Vein endothelial cell (primary cell): ENCODE measurements around the gene TMOD4. TPM values are rescaled to one million over a fixed set of nuclear protein-coding genes. Genes with fewer than 3 reads are reported as not detected.

ENCODE experiments used
- total RNA-seq: library from RNA; depleted of rRNA; stranded (reverse); fragments of >200 nt; gene quantifications from 2 replicates; pipeline ENCODE4 v1.2.3, GENCODE V29; 2012

TMOD4 gene
- total RNA-seq = not detected in 2 replicates

DNA sequence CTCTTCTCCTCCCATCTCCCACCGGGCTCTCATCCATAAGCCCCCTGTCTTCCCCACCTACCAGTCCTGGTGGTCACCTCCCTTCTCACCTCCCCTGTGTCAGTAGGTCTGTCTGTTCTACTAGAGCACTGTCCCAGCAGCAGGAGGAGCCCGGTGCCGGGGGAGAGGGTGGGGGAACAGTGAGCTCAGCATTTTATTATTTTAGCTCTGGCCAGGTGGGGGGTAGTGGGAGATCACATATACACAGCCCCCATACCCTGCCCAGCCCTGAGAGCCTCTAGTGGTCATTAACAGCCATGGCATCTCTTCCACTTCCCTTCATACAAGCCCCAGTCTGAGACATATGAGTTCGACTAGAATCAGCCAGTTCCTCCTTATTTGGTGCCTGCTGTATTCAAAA is at the start of gene TMOD4:
Gene TMOD4, minus strand, starts transcription at position 119 of the 400 bp plus-strand sequence. CDS start 1,106 bp downstream, outside the sequence.

DNA sequence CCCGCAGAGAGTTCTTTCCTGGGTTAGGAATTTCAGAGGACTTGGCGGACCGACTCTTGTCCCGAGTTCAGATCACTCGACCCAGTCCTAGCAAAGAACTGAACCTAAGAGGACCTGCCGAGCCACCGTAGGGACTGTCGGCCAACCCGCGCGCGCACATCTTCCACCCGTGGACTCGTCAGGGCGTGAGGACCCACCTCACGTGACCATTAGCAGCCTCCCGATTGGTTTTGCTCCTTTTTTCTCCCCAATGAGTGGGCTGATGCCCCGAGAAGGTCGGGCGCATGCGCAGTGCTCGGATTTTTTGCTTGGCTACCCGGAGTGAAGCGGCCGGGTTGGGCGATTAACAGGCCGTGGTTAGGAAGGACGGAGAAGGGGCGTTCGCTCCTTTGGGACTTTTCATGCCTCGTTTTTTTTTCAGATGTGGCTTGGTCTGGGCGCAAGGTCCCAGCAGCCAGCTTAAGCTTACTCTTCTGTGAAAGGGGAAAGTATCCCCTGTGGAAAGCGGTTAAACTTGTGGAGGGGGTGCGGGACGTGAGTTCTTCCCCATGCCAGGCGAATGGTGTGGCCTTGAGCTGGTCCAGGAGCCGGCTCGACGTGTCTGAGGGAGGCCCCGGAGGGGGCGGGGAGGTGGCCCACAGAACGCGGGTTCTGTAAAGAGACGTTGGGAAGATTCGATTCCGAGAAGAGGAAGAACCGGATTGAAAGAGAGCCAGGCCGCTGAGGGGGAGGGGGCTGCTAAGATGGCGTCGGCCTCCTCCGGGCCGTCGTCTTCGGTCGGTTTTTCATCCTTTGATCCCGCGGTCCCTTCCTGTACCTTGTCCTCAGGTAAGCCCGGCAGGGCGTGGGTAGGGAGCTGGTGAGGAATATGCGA is 22.7 kb upstream of the TMOD4 start, which contains the start of gene PIP5K1A:
Gene PIP5K1A, plus strand, starts transcription at position 299 of the 874 bp plus-strand sequence. Its CDS starts 445 bp downstream, at position 744.

DNA sequence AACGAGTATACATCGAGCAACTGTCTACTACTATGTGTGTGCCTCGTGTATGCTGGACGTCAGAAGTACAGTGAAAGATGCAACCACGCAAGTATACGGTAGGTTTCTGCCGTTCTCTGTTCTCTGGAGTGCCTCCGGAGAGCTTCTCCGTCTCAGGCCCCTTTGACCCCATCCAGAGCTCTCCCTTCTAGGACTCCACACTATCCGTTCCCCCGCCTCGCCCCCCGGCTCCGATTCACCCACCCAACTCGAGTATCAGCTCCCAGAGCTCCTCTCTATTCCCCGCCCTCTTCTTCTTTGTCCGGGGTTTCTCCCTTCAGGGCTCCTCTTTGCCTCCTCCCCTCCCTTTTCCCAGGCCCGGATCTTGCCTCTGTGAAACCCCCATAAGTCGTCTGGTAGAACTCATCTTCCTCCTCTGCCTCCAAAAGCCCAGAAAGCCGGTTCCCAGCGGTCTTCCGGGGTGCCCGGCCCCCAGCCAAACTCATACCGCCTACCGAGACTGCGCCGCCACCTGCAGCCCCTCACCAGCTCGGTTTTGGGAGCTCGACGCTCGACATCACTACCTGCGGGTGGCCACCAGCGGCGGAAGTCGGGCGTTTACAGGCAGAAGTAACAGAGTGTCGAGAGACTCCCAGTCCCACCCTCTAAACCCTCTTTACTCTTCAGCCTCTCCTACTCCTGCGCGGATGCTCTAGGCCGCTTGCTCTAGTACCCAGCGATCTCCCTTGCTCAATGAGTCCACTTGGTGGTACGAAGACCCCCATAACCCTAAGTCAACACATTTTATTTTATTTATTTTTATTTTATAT is 14.1 kb upstream of the TMOD4 start, which contains the start of gene VPS72:
Gene VPS72, minus strand, starts transcription at position 561 of the 809 bp plus-strand sequence. Its CDS starts 76 bp downstream, at position 485.

DNA sequence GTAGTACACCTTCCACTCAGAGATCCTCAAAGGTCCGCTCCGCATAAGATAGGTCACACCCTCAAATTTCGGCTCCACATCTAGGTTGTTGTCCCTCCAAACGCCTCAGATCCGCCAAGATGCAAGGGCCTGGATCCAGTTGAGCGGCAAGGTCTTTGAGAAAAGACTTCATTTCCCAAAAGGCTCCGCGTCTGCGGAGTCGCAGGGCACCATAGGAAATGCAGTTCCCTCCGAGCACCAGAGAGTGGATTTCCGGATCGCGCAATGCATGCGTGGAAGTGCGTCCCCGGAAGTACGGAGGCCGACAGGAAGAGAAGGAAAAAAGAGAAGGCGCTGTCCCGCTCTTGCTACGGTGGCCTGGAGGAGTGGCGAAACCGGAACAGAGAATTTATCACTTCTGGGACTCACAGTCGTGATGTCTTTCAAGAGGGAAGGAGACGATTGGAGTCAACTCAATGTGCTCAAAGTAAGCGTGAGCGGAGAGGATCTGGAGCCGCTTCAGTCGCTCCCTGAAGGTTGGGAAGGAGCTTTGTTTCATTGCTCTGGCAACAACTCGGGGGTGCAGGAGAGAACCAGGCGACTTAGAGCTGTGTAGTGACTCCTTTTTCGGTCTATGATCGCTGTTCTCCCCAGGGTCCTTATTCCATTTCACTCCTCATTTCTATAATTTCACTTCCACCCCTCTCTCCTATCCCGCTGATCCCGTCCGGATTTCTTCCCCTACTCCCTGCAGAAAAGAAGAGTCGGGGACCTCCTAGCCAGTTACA is 9.9 kb downstream of the TMOD4 start, which contains the start of the genes LYSMD1 and SCNM1:
Gene LYSMD1, minus strand, starts transcription at position 165 of the 767 bp plus-strand sequence. CDS start 644 bp downstream, outside the sequence.
Gene SCNM1, plus strand, starts transcription at position 407 of the 767 bp plus-strand sequence. Its CDS starts 9 bp downstream, at position 416.

DNA sequence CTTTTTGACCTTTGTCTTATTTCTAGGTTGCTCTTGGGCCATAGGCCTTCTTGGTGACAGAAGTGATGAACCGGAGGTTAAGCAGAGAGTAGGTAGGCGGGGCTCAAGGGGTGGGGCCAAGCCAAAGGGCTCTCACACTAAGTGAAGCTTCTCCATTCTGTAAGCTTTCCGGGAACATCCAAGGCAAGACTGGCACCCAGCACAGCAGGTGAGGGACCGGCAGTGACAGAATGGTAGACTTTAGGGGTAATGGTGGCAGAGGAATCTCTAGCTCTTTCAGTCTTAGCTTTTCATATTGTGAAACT is 19.3 kb downstream of the TMOD4 start, which contains the start of gene TNFAIP8L2:
Gene TNFAIP8L2, plus strand, starts transcription at position 135 of the 305 bp plus-strand sequence. CDS start 2,049 bp downstream, outside the sequence.

DNA sequence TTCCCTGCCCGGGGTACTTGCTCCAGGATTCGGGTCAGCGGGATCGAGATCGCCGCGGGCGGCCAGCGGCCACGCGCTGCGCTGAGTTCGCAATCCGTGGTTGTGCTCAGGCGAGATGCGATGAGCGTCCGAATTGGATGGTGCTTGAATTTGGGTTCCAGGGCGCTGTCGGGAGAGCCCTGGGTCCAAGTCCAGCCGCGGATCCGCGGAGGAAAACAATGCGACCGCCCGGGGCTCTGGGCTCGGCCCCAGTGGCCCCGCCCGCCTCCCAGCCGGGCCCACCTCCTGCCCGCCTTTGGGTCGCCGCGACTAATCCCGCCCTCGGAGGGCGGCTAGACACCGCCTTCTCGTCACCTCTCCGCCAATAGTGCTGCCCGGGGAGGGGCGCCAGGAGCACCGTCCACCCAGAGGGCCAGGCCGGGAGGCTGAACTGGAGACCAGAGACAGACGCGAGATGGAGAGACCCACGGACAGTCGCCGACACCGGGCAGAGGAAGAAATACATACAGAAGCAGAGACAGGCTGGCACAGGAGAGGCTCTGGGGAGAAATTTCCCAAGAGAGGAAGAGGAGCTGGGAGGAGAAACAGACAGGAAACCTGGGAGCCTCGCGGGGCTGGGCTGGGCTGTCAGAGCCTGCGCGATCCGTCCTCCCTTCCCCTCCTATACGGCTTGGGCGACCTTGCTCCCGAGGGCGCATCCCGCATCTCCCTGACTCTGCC is 29.2 kb downstream of the TMOD4 start, which contains the start of gene SEMA6C:
Gene SEMA6C, minus strand, starts transcription at position 220 of the 720 bp plus-strand sequence. CDS start 4,010 bp downstream, outside the sequence.

Other genes with a start within 250 kb of the TMOD4 start
- 44.4 and 45.6 TPM in 2 replicates for gene SETDB1, start 249.6 kb downstream of the TMOD4 start, total RNA-seq
- gene CERS2, start 201.1 kb downstream of the TMOD4 start, total RNA-seq = 129 and 138 TPM in 2 replicates
- not detected in 2 replicates for gene ANXA9, start 193.7 kb downstream of the TMOD4 start, total RNA-seq
- gene MINDY1, start 169.1 kb downstream of the TMOD4 start, total RNA-seq = 13.6 and 15.4 TPM in 2 replicates
- gene PRUNE1, start 167.5 kb downstream of the TMOD4 start, total RNA-seq = 6.4 and 8.8 TPM in 2 replicates
- not detected in 2 replicates for gene BNIPL, start 139.4 kb downstream of the TMOD4 start, total RNA-seq
- gene C1orf56, start 128.2 kb downstream of the TMOD4 start, total RNA-seq = 2.5 and 2.6 TPM in 2 replicates
- 73.2 and 88.8 TPM in 2 replicates for gene CDC42SE1, start 116.4 kb downstream of the TMOD4 start, total RNA-seq
- gene MLLT11, start 115.6 kb downstream of the TMOD4 start, total RNA-seq = 9.8 and 12.4 TPM in 2 replicates
- 4.6 and 6.8 TPM in 2 replicates for gene GABPB2, start 105.2 kb downstream of the TMOD4 start, total RNA-seq
- gene SEMA6C, start 29.4 kb downstream of the TMOD4 start, total RNA-seq = 15.6 and 17.6 TPM in 2 replicates
- gene TNFAIP8L2, start 19.3 kb downstream of the TMOD4 start, total RNA-seq = not detected in 2 replicates
- 5.2 TPM in 2 replicates for gene LYSMD1, start 10.1 kb downstream of the TMOD4 start, total RNA-seq
- gene SCNM1, start 9.8 kb downstream of the TMOD4 start, total RNA-seq = 30.4 and 33.4 TPM in 2 replicates
- gene VPS72, start 14.2 kb upstream of the TMOD4 start, total RNA-seq = 58.5 and 60.7 TPM in 2 replicates
- gene PIP5K1A, start 22.6 kb upstream of the TMOD4 start, total RNA-seq = 57.8 and 58.0 TPM in 2 replicates
- 132 and 160 TPM in 2 replicates for gene PSMD4, start 78.8 kb upstream of the TMOD4 start, total RNA-seq
- gene ZNF687, start 106.3 kb upstream of the TMOD4 start, total RNA-seq = 16.4 and 22.9 TPM in 2 replicates
- 41.3 and 47.4 TPM in 2 replicates for gene PI4KB, start 151.4 kb upstream of the TMOD4 start, total RNA-seq
- 51.3 and 54.9 TPM in 2 replicates for gene RFX5, start 171.3 kb upstream of the TMOD4 start, total RNA-seq
- gene SELENBP1, start 196.7 kb upstream of the TMOD4 start, total RNA-seq = 3.3 and 4.2 TPM in 2 replicates
- 381 and 398 TPM in 2 replicates for gene PSMB4, start 223.6 kb upstream of the TMOD4 start, total RNA-seq